GM13976 (cell line): ENCODE results near the gene MUCL3.
"Not testable (repeated sequence)": the region's sequence is repeated elsewhere in the genome, so short reads cannot be mapped to it uniquely, and the experiment has no call there.

Source experiments
- DNase-seq: peaks from one replicate; pipeline ENCODE4 v3.0.0; 2012; ENCODE audit warnings: low spot score
- in situ Hi-C: fragments of 300-500 bp; cut with MboI; formaldehyde crosslinking; loops from one replicate; pipeline ENCODE4 v1.12.0; 2022; ENCODE audit warnings: low sequenced_read_pairs, mixed read lengths, inconsistent platforms; ENCODE audit not compliant: unreplicated experiment
- TF ChIP-seq, protein P1 (sequence below): IDR thresholded peaks from 2 replicates; pipeline ENCODE4 v1.5.1; 2012; ENCODE audit warnings: borderline replicate concordance, mild to moderate bottlenecking; ENCODE audit not compliant: insufficient read depth; ENCODE audit errors: extremely low read depth, missing control alignments, control extremely low read depth

Gene MUCL3

GRCh38 chr6:30988209-30988825 lies 47.5 kb downstream of the MUCL3 start:
- in situ Hi-C loops = no loop called here
- DNase-seq = no peak
- TF ChIP-seq, protein P1, sequence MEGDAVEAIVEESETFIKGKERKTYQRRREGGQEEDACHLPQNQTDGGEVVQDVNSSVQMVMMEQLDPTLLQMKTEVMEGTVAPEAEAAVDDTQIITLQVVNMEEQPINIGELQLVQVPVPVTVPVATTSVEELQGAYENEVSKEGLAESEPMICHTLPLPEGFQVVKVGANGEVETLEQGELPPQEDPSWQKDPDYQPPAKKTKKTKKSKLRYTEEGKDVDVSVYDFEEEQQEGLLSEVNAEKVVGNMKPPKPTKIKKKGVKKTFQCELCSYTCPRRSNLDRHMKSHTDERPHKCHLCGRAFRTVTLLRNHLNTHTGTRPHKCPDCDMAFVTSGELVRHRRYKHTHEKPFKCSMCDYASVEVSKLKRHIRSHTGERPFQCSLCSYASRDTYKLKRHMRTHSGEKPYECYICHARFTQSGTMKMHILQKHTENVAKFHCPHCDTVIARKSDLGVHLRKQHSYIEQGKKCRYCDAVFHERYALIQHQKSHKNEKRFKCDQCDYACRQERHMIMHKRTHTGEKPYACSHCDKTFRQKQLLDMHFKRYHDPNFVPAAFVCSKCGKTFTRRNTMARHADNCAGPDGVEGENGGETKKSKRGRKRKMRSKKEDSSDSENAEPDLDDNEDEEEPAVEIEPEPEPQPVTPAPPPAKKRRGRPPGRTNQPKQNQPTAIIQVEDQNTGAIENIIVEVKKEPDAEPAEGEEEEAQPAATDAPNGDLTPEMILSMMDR = no peak

GRCh38 chr6:30990422-30991086 lies 49.8 kb downstream of the MUCL3 start:
- no peak for DNase-seq
- TF ChIP-seq, protein P1 = no peak
- in situ Hi-C loops = no loop called here

DNA sequence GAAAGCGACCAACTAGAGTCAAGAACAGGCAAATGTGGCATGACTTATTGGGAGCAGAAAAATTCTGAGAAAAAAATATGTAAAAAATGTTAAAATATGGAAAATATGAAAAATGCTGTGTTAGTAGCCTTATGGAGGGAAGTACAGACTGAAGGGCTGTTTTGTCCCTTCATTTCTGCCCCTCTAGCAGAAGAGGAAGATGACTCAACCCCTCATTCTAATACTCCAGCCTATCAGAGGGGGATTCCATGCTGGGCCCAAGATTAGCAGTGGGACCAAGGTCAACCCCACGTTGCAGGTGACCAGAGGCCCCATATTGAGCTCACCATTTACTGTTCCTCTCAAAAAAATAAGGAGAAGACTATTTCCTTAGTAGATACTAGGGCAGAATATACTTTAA lies 51.1 kb downstream of the MUCL3 start:
- DNase-seq = no peak
- TF ChIP-seq, protein P1 = no peak
- in situ Hi-C loops = no loop called here

- in situ Hi-C loops = no loop called here
- DNase-seq = no peak
- TF ChIP-seq, protein P1 = no peak
Measured at GRCh38 chr6:30997301-30997700, 56.5 kb downstream of the MUCL3 start.

DNA sequence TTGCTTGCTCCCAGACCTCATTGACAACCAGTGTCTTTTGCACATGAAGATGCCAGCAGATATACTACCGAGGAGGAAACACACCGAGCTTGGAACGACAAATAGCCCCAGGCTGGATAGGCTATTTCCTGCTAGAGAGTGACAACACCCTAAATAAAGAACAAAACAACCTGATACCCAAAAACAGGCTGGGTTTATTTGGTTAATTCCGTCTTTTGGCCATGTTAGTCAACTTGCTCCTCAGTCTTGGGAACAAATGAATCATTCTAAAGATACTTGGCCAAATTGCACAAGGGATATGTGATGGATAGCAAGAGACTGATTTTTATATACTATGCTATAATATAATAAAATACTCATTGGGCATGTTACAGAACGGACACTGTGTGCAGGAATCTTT lies 58.0 kb downstream of the MUCL3 start:
- TF ChIP-seq, protein P1 = no peak
- no peak for DNase-seq
- in situ Hi-C loops = no loop called here

DNA sequence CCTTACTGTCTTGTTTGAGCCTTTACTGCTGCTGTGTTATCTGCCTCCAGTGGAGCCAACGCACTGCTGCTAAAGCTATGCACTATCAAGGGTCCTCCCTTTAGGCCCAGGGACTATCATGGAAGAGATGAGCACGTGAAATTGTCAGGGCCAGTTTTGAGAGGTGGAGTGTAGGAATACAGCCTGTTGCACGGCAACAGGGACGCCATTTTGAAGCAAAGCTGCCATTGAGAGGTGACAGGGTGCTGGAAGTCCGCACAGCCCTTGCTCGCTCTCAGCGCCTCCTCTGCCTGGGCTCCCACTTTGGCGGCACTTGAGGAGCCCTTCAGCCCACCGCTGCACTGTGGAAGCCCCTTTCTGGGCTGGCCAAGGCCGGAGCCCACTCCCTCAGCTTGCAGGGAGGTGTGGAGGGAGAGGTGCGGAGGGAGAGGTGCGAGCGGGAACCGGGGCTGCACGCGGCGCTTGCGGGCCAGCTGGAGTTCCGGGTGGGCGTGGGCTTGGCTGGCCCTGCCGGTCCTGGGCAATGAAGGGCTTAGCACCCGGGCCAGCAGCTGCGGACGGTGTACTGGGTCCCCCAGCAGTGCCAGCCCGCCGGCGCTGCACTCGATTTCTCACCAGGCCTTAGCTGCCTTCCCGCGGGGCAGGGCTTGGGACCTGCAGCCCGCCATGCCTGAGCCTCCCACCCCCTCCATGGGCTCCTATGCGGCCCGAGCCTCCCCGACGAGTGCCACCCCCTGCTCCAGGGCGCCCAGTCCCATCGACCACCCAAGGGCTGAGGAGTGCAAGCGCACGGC lies 59.5 kb downstream of the MUCL3 start:
- DNase-seq, in situ Hi-C loops: not testable (repeated sequence)
